Tibial artery (tissue), 4 donors: ENCODE data around the gene BCAN.
"Not testable (repeated sequence)": the region's sequence is repeated elsewhere in the genome, so short reads cannot be mapped to it uniquely, and the experiment has no call there.

Source experiments
- DNase-seq, 2 donors: peaks; one replicate each; pipeline ENCODE4 v3.0.0-alpha.2; 2019
- H3K27ac ChIP-seq, 2 donors: fragments of 200-600 bp; sonication (generic) in 1 of 2; 1 replicate in 1 of 2; 2 replicates in 1 of 2; pipeline ENCODE4 v1.5.1; 2018 to 2019; ENCODE audit warnings: mild to moderate bottlenecking in 1 of 2
- H3K27me3 ChIP-seq, 2 donors: fragments of 200-600 bp; sonication (generic) in 1 of 2; one replicate each; pipeline versions ENCODE4 v1.5.1 to v1.6.0; 2016 to 2019
- H3K36me3 ChIP-seq, 3 donors: fragments of 200-600 bp; sonication (generic) in 2 of 3; one replicate each; pipeline ENCODE4 v1.5.1; 2016 to 2019; ENCODE audit warnings: mild to moderate bottlenecking in 2 of 3
- H3K4me1 ChIP-seq, 4 donors: fragments of 200-600 bp; sonication (generic) in 2 of 4; 1 replicate in 3 of 4; 2 replicates in 1 of 4; pipeline ENCODE4 v1.5.1; 2016 to 2019
- H3K4me3 ChIP-seq, 2 donors: fragments of 200-600 bp; sonication (generic) in 1 of 2; 1 replicate in 1 of 2; 2 replicates in 1 of 2; pipeline ENCODE4 v1.5.1; 2018 to 2019; ENCODE audit warnings: mild to moderate bottlenecking in 2 of 2
- H3K9me3 ChIP-seq, 3 donors: fragments of 200-600 bp; sonication (generic) in 1 of 3; one replicate each; pipeline ENCODE4 v1.5.1; 2016 to 2019
- intact Hi-C: fragments of 100-400 bp; cut with DNase I; formaldehyde crosslinking; loops from one replicate; pipeline ENCODE4 v1.15.0; 2023; ENCODE audit warnings: low total_unique reads
- TF ChIP-seq, protein P1 (sequence below), 2 experiments: fragments of 200-600 bp in 1 of 2; fragments of 450-650 bp in 1 of 2; IDR thresholded peaks; one replicate each; pipeline ENCODE4 v1.5.1; 2017 to 2019; ENCODE audit warnings: antibody characterized with exemption in 2 of 2, mild to moderate bottlenecking in 1 of 2, moderate library complexity in 1 of 2

BCAN gene

DNA sequence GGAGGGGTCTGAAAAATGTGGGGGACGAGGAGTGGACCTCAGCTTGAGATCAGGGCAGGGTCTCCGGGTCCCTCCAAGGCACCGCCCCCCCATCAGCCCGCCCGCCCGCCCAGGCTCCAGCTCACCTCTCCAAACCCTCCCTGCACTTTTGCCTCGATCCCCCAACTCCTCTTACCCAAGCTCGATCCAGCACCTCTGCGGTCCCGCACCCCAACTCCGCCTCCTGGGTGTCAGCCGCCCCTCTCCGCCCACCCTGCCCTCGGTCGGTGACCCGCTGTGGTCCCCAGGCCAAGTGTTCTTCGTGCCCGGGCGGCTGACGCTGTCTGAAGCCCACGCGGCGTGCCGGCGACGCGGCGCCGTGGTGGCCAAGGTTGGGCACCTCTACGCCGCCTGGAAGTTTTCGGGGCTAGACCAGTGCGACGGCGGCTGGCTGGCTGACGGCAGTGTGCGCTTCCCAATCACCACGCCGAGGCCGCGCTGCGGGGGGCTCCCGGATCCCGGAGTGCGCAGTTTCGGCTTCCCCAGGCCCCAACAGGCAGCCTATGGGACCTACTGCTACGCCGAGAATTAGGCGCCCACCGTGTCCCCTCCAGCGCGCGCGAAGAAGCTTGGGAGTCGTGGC is 17.0 kb upstream of the BCAN start:
- TF ChIP-seq, protein P1, sequence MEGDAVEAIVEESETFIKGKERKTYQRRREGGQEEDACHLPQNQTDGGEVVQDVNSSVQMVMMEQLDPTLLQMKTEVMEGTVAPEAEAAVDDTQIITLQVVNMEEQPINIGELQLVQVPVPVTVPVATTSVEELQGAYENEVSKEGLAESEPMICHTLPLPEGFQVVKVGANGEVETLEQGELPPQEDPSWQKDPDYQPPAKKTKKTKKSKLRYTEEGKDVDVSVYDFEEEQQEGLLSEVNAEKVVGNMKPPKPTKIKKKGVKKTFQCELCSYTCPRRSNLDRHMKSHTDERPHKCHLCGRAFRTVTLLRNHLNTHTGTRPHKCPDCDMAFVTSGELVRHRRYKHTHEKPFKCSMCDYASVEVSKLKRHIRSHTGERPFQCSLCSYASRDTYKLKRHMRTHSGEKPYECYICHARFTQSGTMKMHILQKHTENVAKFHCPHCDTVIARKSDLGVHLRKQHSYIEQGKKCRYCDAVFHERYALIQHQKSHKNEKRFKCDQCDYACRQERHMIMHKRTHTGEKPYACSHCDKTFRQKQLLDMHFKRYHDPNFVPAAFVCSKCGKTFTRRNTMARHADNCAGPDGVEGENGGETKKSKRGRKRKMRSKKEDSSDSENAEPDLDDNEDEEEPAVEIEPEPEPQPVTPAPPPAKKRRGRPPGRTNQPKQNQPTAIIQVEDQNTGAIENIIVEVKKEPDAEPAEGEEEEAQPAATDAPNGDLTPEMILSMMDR (IDR thresholded peaks at IDR 0.05), result no peak
- intact Hi-C loops, result loop anchor here (5.0 kb wide), 2 partner anchors 47 to 178 kb away; no protein-coding TSS in a partner anchor

DNA sequence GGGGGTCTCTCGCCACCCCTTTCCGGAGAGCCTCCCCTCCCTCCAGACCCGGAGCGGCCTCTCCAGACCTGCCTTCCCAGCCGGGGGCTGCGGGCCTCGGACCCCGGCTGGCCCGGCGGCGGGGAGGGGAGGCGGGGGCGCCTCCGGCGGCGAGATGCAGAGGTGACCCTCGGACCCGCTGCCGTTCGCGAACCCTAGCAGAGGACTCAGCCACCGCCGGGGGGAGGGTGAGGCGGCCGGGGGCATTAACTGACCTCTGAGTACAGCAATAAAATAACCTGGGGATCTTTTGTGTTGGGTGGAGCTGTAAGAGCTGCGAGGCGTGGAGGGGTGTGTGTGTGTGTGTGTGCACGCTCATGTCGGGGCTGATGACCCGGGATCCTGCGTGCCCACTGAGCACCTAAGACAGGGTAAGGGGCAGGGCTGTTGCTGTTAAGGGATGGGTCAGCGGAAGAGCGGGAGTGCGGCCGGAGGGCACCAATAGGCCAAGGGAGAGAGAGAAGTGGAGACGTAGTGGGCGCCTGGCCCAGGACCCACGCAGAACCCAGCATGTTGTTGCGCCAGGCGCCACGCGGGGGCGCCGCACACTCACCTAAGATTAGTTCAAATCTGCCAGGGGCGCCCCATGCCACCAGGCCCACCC is 16.4 kb upstream of the BCAN start:
- peak; percentile 45 to 77 for DNase-seq
- H3K4me3 ChIP-seq, result peak overlapping the region; percentile 45 to 48
- H3K27me3 ChIP-seq, result peaks cover 0 to 58% of the 10 kb centered on the region in 2 donors
- intact Hi-C loops, result loop anchor here (2.0 to 5.0 kb wide), 3 partner anchors 31 to 178 kb away; no protein-coding TSS in a partner anchor
- H3K27ac ChIP-seq, result peak overlapping the region; percentile 72 to 74
- no peaks in the 10 kb centered on the region for H3K36me3 ChIP-seq
- no peaks in the 10 kb centered on the region for H3K9me3 ChIP-seq
- TF ChIP-seq, protein P1 (IDR thresholded peaks at IDR 0.05), result peak; percentile 79 to 84
- H3K4me1 ChIP-seq, result peaks cover 0 to 29% (median 21%) of the 10 kb centered on the region in 4 donors

More for the DNA sequence above, 17.0 kb upstream of the BCAN start:
- no peaks in the 10 kb centered on the region for H3K36me3 ChIP-seq
- H3K27me3 ChIP-seq, result peaks cover 0 to 51% of the 10 kb centered on the region in 2 donors
- H3K27ac ChIP-seq, result peak overlapping the region; percentile 72 to 74
- H3K9me3 ChIP-seq, result no peaks in the 10 kb centered on the region
- H3K4me1 ChIP-seq, result peaks cover 0 to 29% (median 21%) of the 10 kb centered on the region in 4 donors
- H3K4me3 ChIP-seq, result peak overlapping the region; percentile 45 to 48
- DNase-seq, result no peak

DNA sequence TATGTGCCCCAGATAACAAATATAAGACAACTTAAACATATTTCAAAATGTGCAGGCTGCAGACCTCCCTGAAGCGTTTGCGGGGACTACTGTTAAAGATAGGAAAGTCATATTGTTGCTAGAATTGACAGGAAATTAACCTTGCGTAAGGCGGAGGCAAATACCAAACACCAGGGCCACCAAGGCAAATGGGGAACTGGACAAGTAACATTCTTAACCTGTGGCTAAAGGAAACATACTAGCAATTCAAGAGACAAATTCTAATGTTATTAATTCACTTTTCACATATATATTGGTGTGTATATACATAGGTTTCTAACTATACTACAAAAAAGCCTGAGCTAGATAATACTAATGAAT is 15.9 kb upstream of the BCAN start:
- no peak overlapping the region for H3K27ac ChIP-seq
- peaks cover 0 to 61% of the 10 kb centered on the region in 2 donors for H3K27me3 ChIP-seq
- H3K9me3 ChIP-seq, result no peaks in the 10 kb centered on the region
- peaks cover 0 to 29% (median 21%) of the 10 kb centered on the region in 4 donors for H3K4me1 ChIP-seq
- no peaks in the 10 kb centered on the region for H3K36me3 ChIP-seq
- no peak for DNase-seq
- intact Hi-C loops, result loop anchor here (2.0 to 5.0 kb wide), 3 partner anchors 31 to 179 kb away; no protein-coding TSS in a partner anchor
- TF ChIP-seq, protein P1 (IDR thresholded peaks at IDR 0.05), result no peak
- H3K4me3 ChIP-seq, result peak overlapping the region; percentile 45 to 48

DNA sequence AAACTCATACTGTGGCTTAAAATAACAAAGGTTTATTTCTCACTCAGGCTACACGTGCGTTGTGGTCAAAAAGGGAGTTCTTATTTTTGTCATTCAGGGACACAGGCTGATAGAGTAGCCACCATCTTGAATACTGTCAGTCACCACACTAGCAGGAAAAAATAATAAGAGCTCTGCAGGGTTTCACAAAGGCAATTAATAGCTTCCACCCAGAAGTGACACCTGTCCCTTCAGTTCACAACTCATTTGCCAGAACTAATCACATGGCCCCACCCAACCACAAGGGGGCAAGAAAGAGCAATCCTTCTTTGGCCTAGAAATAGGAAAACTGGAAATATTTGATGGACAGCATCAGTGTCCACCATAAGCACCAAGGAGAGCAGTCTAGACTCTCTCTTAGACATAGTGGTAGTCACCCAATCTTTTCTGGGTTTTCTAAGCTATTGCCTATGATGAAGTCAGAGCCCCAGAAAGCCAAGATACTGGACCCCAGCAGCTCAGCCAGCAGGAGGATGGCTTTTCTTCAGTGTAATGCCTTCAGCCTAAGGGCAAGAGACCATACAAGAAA is 14.5 kb upstream of the BCAN start:
- no peak overlapping the region for H3K4me3 ChIP-seq
- H3K36me3 ChIP-seq, result no peaks in the 10 kb centered on the region
- TF ChIP-seq, protein P1 (IDR thresholded peaks at IDR 0.05), result peak; percentile 49 to 55
- H3K9me3 ChIP-seq, result no peaks in the 10 kb centered on the region
- H3K27me3 ChIP-seq, result peaks cover 0 to 72% of the 10 kb centered on the region in 2 donors
- no peak overlapping the region for H3K27ac ChIP-seq
- H3K4me1 ChIP-seq, result peaks cover 0 to 29% (median 21%) of the 10 kb centered on the region in 4 donors
- no peak for DNase-seq
- intact Hi-C loops, result loop anchor here (2.0 to 5.0 kb wide), 3 partner anchors 29 to 180 kb away; no protein-coding TSS in a partner anchor

DNA sequence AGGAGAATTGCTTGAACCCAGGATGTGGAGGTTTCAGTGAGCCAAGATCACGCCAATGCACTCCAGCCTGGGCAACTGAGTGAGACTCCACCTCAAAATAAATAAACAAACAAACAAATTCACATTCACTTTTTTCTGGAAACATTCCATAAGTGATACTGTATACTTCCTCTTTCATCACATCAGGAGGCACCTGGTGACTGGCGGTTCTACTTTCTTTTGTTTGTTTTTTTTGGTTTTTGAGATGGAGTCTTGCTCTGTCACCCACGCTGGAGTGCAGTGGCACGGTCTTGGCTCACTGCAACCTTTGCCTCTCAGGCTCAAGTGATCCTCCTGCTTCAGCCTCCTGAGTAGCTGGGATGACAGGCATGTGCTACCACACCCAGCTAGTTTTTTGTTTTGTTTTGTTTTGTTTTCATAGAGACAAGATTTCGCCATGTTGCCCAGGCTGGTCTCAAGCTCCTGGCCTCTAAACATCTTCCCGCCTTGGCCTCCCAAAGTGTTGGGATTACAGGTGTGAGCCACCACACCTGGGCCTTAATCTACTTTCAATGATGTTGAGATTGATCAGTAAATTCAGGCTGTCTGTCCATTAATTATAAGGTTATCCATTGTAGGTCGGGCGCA is 12.0 kb upstream of the BCAN start:
- intact Hi-C loops, result loop anchor here (5.0 kb wide), 1 partner anchor 183 kb away; no protein-coding TSS in a partner anchor
- H3K36me3 ChIP-seq, result no peaks in the 10 kb centered on the region
- no peak overlapping the region for H3K4me3 ChIP-seq
- TF ChIP-seq, protein P1 (IDR thresholded peaks at IDR 0.05), result no peak
- DNase-seq, result no peak
- peaks cover 0 to 12% (median 10%) of the 10 kb centered on the region in 4 donors for H3K4me1 ChIP-seq
- H3K9me3 ChIP-seq, result no peaks in the 10 kb centered on the region
- peaks cover 0 to 73% of the 10 kb centered on the region in 2 donors for H3K27me3 ChIP-seq
- H3K27ac ChIP-seq, result no peak overlapping the region

DNA sequence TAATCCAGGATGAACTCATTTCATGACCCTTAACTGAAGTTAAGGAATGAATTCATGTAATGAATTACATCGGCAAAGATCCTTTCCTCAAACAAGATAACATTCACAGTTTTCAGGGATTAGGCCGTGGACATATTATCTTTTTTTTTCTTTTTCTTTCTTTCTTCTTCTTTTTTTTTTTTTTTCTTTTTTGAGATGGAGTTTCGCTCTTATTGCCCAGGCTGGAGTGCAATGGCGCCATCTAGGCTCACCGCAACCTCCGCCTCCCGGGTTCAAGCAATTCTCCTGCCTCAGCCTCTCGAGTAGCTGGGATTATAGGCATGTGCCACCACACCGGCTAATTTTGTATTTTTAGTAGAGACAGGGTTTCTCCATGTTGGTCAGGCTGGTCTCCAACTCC is 10.8 kb upstream of the BCAN start:
- DNase-seq, H3K4me1 ChIP-seq, H3K36me3 ChIP-seq, H3K9me3 ChIP-seq, H3K27ac ChIP-seq, H3K4me3 ChIP-seq, intact Hi-C loops: not testable (repeated sequence)
- H3K27me3 ChIP-seq, result peaks cover 0 to 73% of the 10 kb centered on the region in 2 donors
